Measurements from ENCODE around the gene CLEC14A. TPM values are rescaled to one million over a fixed set of nuclear protein-coding genes. Genes with fewer than 3 reads are reported as not detected.

The CLEC14A gene
- total RNA-seq, 1 donor from 2014 or later, result 192 TPM

- H3K27ac ChIP-seq, result no peak overlapping the region
- H3K4me3 ChIP-seq, result no peak overlapping the region
- intact Hi-C loops (cut with DNase I), result no loop called here
- no peaks in the 10 kb centered on the region for H3K36me3 ChIP-seq
- no peaks in the 10 kb centered on the region for H3K27me3 ChIP-seq
- H3K9me3 ChIP-seq, result no peaks in the 10 kb centered on the region
- H3K4me1 ChIP-seq, result no peaks in the 10 kb centered on the region
- no peak for DNase-seq (ENCODE audit: low spot score in 2 of 2)
- TF ChIP-seq, protein P1, sequence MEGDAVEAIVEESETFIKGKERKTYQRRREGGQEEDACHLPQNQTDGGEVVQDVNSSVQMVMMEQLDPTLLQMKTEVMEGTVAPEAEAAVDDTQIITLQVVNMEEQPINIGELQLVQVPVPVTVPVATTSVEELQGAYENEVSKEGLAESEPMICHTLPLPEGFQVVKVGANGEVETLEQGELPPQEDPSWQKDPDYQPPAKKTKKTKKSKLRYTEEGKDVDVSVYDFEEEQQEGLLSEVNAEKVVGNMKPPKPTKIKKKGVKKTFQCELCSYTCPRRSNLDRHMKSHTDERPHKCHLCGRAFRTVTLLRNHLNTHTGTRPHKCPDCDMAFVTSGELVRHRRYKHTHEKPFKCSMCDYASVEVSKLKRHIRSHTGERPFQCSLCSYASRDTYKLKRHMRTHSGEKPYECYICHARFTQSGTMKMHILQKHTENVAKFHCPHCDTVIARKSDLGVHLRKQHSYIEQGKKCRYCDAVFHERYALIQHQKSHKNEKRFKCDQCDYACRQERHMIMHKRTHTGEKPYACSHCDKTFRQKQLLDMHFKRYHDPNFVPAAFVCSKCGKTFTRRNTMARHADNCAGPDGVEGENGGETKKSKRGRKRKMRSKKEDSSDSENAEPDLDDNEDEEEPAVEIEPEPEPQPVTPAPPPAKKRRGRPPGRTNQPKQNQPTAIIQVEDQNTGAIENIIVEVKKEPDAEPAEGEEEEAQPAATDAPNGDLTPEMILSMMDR (IDR thresholded peaks at IDR 0.05), result no peak
Measured at GRCh38 chr14:38279572-38279971, 23.7 kb upstream of the CLEC14A start.

GRCh38 chr14:38278035-38278434, 22.1 kb upstream of the CLEC14A start:
- H3K4me1 ChIP-seq, result no peaks in the 10 kb centered on the region
- TF ChIP-seq, protein P1 (IDR thresholded peaks at IDR 0.05), result no peak
- intact Hi-C loops (cut with DNase I), result no loop called here
- no peaks in the 10 kb centered on the region for H3K36me3 ChIP-seq
- DNase-seq (ENCODE audit: low spot score in 2 of 2), result no peak
- no peak overlapping the region for H3K27ac ChIP-seq
- H3K4me3 ChIP-seq, result no peak overlapping the region
- H3K27me3 ChIP-seq, result no peaks in the 10 kb centered on the region
- H3K9me3 ChIP-seq, result no peaks in the 10 kb centered on the region

GRCh38 chr14:38262844-38263243, 7.0 kb upstream of the CLEC14A start:
- TF ChIP-seq, protein P1 (IDR thresholded peaks at IDR 0.05), result no peak
- no peak overlapping the region for H3K27ac ChIP-seq
- intact Hi-C loops (cut with DNase I), result no loop called here

GRCh38 chr14:38261620-38262019, 5.7 kb upstream of the CLEC14A start:
- intact Hi-C loops (cut with DNase I), result no loop called here

More at GRCh38 chr14:38262844-38263243, 7.0 kb upstream of the CLEC14A start:
- no peak for DNase-seq (ENCODE audit: low spot score in 2 of 2)
- no peak overlapping the region for H3K4me3 ChIP-seq
- H3K27me3 ChIP-seq, result no peaks in the 10 kb centered on the region
- peaks cover 0 to 2% of the 10 kb centered on the region in 2 donors for H3K9me3 ChIP-seq
- no peaks in the 10 kb centered on the region for H3K4me1 ChIP-seq
- no peaks in the 10 kb centered on the region for H3K36me3 ChIP-seq

DNA sequence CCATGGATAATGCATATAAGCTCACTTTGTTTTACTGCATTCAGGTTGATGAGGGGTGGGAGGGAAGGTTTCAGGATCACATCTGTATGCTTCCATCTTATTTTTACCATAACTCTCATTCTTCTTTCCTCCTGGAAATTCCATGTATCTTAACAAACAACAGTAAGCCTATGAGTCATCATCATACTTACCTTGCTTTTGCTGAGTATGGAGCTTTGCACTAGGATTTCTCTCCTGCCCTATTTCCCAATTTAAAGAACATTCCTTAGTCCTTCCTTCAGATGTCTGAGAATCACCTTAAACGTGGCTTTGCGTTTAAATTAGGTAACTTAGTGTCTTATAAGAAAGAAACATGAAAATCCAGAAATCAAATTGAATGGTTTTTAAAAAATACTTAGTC, 1.6 kb upstream of the CLEC14A start:
- Histone ChIP-seq H3K27me3 (no peaks in the 10 kb centered on the region), H3K36me3 (no peaks in the 10 kb centered on the region), H3K27ac (no peak overlapping the region), H3K4me1 (peaks cover 0 to 3% of the 10 kb centered on the region in 2 donors), H3K9me3 (no peaks in the 10 kb centered on the region), H3K4me3 (no peak overlapping the region)
- no peak for DNase-seq (ENCODE audit: low spot score in 2 of 2)
- intact Hi-C loops (cut with DNase I), result no loop called here
- TF ChIP-seq, protein P1 (IDR thresholded peaks at IDR 0.05), result no peak

More at GRCh38 chr14:38261620-38262019, 5.7 kb upstream of the CLEC14A start:
- no peaks in the 10 kb centered on the region for H3K27me3 ChIP-seq
- no peaks in the 10 kb centered on the region for H3K4me1 ChIP-seq
- no peak overlapping the region for H3K27ac ChIP-seq
- H3K4me3 ChIP-seq, result no peak overlapping the region
- H3K9me3 ChIP-seq, result peaks cover 0 to 2% of the 10 kb centered on the region in 2 donors
- DNase-seq (ENCODE audit: low spot score in 2 of 2), result no peak
- TF ChIP-seq, protein P1 (IDR thresholded peaks at IDR 0.05), result no peak
- H3K36me3 ChIP-seq, result no peaks in the 10 kb centered on the region

DNA sequence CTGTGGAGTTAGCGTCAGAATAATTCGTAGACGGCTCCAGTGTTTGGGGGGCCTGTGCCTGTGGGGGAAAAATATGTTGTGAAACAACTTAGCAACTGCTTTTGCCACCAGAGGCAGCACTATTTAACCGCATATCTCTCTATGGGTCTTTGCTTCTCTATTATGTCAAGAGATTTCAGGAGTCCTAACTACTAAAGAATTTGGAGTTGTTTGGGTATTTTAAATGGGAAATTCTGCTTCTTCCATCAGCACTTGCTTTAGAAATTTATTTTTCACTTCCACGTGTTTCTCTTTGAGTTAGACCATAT, 594 bp upstream of the CLEC14A start:
- intact Hi-C loops (cut with DNase I), result no loop called here
- Histone ChIP-seq H3K27me3 (no peaks in the 10 kb centered on the region), H3K4me3 (no peak overlapping the region), H3K27ac (no peak overlapping the region), H3K9me3 (no peaks in the 10 kb centered on the region), H3K4me1 (peaks cover 0 to 3% of the 10 kb centered on the region in 2 donors), H3K36me3 (no peaks in the 10 kb centered on the region)
- TF ChIP-seq, protein P1 (IDR thresholded peaks at IDR 0.05), result no peak
- no peak for DNase-seq (ENCODE audit: low spot score in 2 of 2)

Measured in ascending aorta (tissue), 2 donors.